ENCODE results near the gene IFT80. TPM values are rescaled to one million over a fixed set of nuclear protein-coding genes. Genes with fewer than 3 reads are reported as not detected.

Gene IFT80
- polyA plus RNA-seq, 1 of the 3 experiments (the other 2 are of a cell fraction) = 10.5 TPM

DNA sequence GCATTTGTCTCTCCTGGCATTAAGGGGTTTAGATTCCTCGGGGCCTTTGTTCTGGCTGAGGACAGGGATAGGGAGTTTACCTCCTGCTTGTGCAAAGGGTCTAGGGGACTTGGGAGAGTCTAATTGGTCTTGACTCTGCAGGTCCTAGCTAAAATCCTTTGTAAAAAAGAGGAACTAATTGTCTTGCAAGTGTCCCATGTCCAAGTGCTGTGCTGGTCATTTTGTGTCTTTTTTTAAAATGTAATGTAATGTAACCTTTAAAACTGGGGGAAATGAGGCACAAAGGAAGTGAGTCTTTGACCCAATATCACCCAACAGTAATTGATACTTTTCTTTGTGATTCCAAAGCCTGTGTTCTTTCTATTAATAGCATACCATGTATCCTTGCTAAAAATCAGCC, 188.7 kb downstream of the IFT80 start:
- Histone ChIP-seq H3K4me3 (ENCODE audit: low read depth in 2 of 2, low read length in 1 of 2) (no peak overlapping the region), H3K9ac (no peak overlapping the region), H3K9me3 (no peaks in the 10 kb centered on the region), H3K4me1 (ENCODE audit: control insufficient read depth in 1 of 2, insufficient read depth in 2 of 2, low read depth in 1 of 2, low read length in 1 of 2) (no peaks in the 10 kb centered on the region), H4K20me1 (ENCODE audit: insufficient read depth) (no peaks in the 10 kb centered on the region), H3K4me2 (no peak overlapping the region), H3K36me3 (replicated peaks in 1 of 2; ENCODE audit: control insufficient read depth in 1 of 2, insufficient read depth in 2 of 2, low read length in 1 of 2) (no peaks in the 10 kb centered on the region), H3K27ac (ENCODE audit: low read depth in 2 of 2, low read length in 1 of 2) (no peak overlapping the region), H3F3A (replicated peaks; ENCODE audit: insufficient read depth) (no peaks in the 10 kb centered on the region), H3K79me2 (ENCODE audit: insufficient read depth) (no peaks in the 10 kb centered on the region), H3K9me2 (no peaks in the 10 kb centered on the region), H3K27me3 (ENCODE audit: insufficient read depth) (no peaks in the 10 kb centered on the region; the same call in 1 of the 2 replicates), H2AFZ (ENCODE audit: low read depth) (no peak overlapping the region)
- CTCF ChIA-PET = interaction anchor here (0.7 to 2.8 kb wide), 4 partner anchors 15 to 394 kb away, joined by 3 to 9 read pairs (median 4); partner anchors contain the start of gene C3orf80
- 75% methylated on average over 1 of the region's 1 CpG for WGBS (ENCODE audit: low lambda C conversion rate)
- no peak for DNase-seq
- TF ChIP-seq ELF1 (IDR thresholded peaks at IDR 0.05) (no peak), MXI1 (IDR thresholded peaks at IDR 0.05; ENCODE audit: low read depth, low read length) (no peak), POLR2AphosphoS5 (IDR thresholded peaks at IDR 0.05; ENCODE audit: low read depth, low read length) (no peak), TEAD4 (IDR thresholded peaks at IDR 0.05; ENCODE audit: borderline replicate concordance, insufficient read depth) (no peak), TAF1 (IDR thresholded peaks at IDR 0.05; ENCODE audit: borderline replicate concordance, low read depth, low read length) (no peak), FOXJ3 (CRISPR knock-in tag; IDR thresholded peaks at IDR 0.05) (no peak), MEF2A (IDR thresholded peaks at IDR 0.05; ENCODE audit: borderline replicate concordance, low read depth) (no peak), GATA2 (CRISPR knock-in tag; IDR thresholded peaks at IDR 0.05) (no peak), RFX5 (IDR thresholded peaks at IDR 0.05; ENCODE audit: low read length) (no peak), NFIC (IDR thresholded peaks at IDR 0.05; ENCODE audit: borderline replicate concordance) (no peak)
- POLR2A ChIA-PET = no interaction called here

Small RNAs within 50 kb of the gene (small RNA-seq; reads per million reads assigned to genes)
- gene MIR15B (1,163 to 63,024 (median 7,213) reads per million in 7 experiments), gene MIR16-2 (18.7 to 279 (median 222) reads per million in 7 experiments)

Other genes starting within 250 kb of the IFT80 start
- gene C3orf80, start 173.8 kb downstream of the IFT80 start, polyA plus RNA-seq (2012; rRNA removed) = 0.02 TPM in 1 of 2 replicates, not detected in the other
- gene SMC4, start 425 bp upstream of the IFT80 start, polyA plus RNA-seq (2012; rRNA removed) = 18.8 and 26.1 TPM in 2 replicates
- 4.1 and 5.3 TPM in 2 replicates for gene TRIM59, start 50.6 kb upstream of the IFT80 start, polyA plus RNA-seq (2012; rRNA removed)
- gene KPNA4, start 166.3 kb upstream of the IFT80 start, polyA plus RNA-seq (2012; rRNA removed) = 7.4 and 9.6 TPM in 2 replicates